ENCODE results near the gene LRRC46. TPM values are rescaled to one million over a fixed set of nuclear protein-coding genes. Genes with fewer than 3 reads are reported as not detected.

LRRC46 gene
- total and polyA plus RNA-seq, 2 of the 13 experiments (the other 11 are each of a cell fraction or from before 2014, with no cell fraction given) = 0.09 TPM

GRCh38 chr17:47791025-47791424 lies 40.4 kb upstream of the LRRC46 start:
- no peak overlapping the region for H3K4me2 ChIP-seq (ENCODE audit: low read depth, low read length)
- TF ChIP-seq ZNF891 (CRISPR knock-in tag; IDR thresholded peaks at IDR 0.05) (no peak), SP1 (IDR thresholded peaks at IDR 0.05) (no peak), SP1 (CRISPR knock-in tag; IDR thresholded peaks at IDR 0.05) (no peak), RBAK (CRISPR knock-in tag; IDR thresholded peaks at IDR 0.05) (no peak), ZNF224 (CRISPR knock-in tag; IDR thresholded peaks at IDR 0.05) (no peak), KMT2B (CRISPR knock-in tag; IDR thresholded peaks at IDR 0.05) (no peak), HNF4A (CRISPR knock-in tag; IDR thresholded peaks at IDR 0.05) (no peak), ZNF768 (CRISPR knock-in tag; IDR thresholded peaks at IDR 0.05) (no peak), POLR2AphosphoS2 (IDR thresholded peaks at IDR 0.05; ENCODE audit: low read depth, low read length) (no peak)
- TF ChIP-seq, protein P1, sequence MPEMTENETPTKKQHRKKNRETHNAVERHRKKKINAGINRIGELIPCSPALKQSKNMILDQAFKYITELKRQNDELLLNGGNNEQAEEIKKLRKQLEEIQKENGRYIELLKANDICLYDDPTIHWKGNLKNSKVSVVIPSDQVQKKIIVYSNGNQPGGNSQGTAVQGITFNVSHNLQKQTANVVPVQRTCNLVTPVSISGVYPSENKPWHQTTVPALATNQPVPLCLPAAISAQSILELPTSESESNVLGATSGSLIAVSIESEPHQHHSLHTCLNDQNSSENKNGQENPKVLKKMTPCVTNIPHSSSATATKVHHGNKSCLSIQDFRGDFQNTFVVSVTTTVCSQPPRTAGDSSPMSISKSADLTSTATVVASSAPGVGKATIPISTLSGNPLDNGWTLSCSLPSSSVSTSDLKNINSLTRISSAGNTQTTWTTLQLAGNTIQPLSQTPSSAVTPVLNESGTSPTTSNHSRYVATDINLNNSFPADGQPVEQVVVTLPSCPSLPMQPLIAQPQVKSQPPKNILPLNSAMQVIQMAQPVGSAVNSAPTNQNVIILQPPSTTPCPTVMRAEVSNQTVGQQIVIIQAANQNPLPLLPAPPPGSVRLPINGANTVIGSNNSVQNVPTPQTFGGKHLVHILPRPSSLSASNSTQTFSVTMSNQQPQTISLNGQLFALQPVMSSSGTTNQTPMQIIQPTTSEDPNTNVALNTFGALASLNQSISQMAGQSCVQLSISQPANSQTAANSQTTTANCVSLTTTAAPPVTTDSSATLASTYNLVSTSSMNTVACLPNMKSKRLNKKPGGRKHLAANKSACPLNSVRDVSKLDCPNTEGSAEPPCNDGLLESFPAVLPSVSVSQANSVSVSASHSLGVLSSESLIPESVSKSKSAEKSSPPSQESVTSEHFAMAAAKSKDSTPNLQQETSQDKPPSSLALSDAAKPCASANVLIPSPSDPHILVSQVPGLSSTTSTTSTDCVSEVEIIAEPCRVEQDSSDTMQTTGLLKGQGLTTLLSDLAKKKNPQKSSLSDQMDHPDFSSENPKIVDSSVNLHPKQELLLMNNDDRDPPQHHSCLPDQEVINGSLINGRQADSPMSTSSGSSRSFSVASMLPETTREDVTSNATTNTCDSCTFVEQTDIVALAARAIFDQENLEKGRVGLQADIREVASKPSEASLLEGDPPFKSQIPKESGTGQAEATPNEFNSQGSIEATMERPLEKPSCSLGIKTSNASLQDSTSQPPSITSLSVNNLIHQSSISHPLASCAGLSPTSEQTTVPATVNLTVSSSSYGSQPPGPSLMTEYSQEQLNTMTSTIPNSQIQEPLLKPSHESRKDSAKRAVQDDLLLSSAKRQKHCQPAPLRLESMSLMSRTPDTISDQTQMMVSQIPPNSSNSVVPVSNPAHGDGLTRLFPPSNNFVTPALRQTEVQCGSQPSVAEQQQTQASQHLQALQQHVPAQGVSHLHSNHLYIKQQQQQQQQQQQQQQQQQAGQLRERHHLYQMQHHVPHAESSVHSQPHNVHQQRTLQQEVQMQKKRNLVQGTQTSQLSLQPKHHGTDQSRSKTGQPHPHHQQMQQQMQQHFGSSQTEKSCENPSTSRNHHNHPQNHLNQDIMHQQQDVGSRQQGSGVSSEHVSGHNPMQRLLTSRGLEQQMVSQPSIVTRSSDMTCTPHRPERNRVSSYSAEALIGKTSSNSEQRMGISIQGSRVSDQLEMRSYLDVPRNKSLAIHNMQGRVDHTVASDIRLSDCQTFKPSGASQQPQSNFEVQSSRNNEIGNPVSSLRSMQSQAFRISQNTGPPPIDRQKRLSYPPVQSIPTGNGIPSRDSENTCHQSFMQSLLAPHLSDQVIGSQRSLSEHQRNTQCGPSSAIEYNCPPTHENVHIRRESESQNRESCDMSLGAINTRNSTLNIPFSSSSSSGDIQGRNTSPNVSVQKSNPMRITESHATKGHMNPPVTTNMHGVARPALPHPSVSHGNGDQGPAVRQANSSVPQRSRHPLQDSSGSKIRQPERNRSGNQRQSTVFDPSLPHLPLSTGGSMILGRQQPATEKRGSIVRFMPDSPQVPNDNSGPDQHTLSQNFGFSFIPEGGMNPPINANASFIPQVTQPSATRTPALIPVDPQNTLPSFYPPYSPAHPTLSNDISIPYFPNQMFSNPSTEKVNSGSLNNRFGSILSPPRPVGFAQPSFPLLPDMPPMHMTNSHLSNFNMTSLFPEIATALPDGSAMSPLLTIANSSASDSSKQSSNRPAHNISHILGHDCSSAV (CRISPR knock-in tag; IDR thresholded peaks at IDR 0.05; ENCODE audit: borderline replicate concordance) = no peak
- TF ChIP-seq, protein P2, sequence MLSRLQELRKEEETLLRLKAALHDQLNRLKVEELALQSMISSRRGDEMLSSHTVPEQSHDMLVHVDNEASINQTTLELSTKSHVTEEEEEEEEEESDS (CRISPR knock-in tag; IDR thresholded peaks at IDR 0.05; ENCODE audit: borderline replicate concordance) = no peak
- no peaks in the 10 kb centered on the region; the same call in 1 of the 2 replicates for H4K20me1 ChIP-seq (ENCODE audit: insufficient read depth, low read length)
- no peak for DNase-seq (ENCODE audit: low spot score)
- H3K27me3 ChIP-seq (ENCODE audit: control insufficient read depth in 1 of 2, insufficient read depth in 2 of 2, low read length in 2 of 2) = peaks cover 0 to 50% of the 10 kb centered on the region in 2 experiments; a peak in 3 of 5 replicates
- H3K36me3 ChIP-seq (replicated peaks in 1 of 2; ENCODE audit: control insufficient read depth in 1 of 2, insufficient read depth in 2 of 2, low read length in 2 of 2) = no peaks in the 10 kb centered on the region
- no peaks in the 10 kb centered on the region for H3K79me2 ChIP-seq (ENCODE audit: insufficient read depth, low read length)
- FAIRE-seq = no peak
- no peak overlapping the region for H3K4me3 ChIP-seq (replicated peaks in 1 of 3; ENCODE audit: insufficient read depth in 1 of 3, low read depth in 2 of 3, low read length in 3 of 3)
- intact Hi-C loops (cut with micrococcal nuclease; ENCODE audit: unreplicated experiment) (no loop called here), in situ Hi-C loops (cut with HindIII; ENCODE audit: extremely low pct_ligation_motif_present, low pct_unique_long_range_greater_than_20kb) (no loop called here)
- CTCF ChIA-PET (ENCODE audit: low intra/inter-chr PET ratio, low total read pairs) = no interaction called here
- no peaks in the 10 kb centered on the region for H3K4me1 ChIP-seq (ENCODE audit: insufficient read depth, low read length)
- 3% methylated on average over 3 of the region's 3 CpGs for WGBS (ENCODE audit: low lambda C conversion rate)
- no peak overlapping the region for H2AFZ ChIP-seq (ENCODE audit: low read length)
- no peak for ATAC-seq
- no peak overlapping the region for H3K9ac ChIP-seq (ENCODE audit: insufficient read depth, low read depth, low read length)
- H3K9me3 ChIP-seq (ENCODE audit: low read length) = no peaks in the 10 kb centered on the region
- H3K27ac ChIP-seq (ENCODE audit: extremely low read length, insufficient read depth, low read length) = no peak overlapping the region
- no TSS peak for BruUV-seq (replicated peaks)
- POLR2A ChIA-PET = no interaction called here

Data from HepG2 (cell line).